Stimulated activated CD8-positive, alpha-beta memory T cell treated with anti-CD3 and anti-CD28 coated beads, Interleukin-4, amount 100 ng/mL, for 24 hours (primary cell): ENCODE measurements around the gene KCND3.

Source experiments
- DNase-seq: peaks from one replicate; pipeline ENCODE4 v3.0.0-alpha.2; 2020; ENCODE audit warnings: low read depth

Gene KCND3

GRCh38 chr1:111958075-111958474 is 31.4 kb downstream of the KCND3 start:
- no peak for DNase-seq

GRCh38 chr1:111956155-111956771 is 33.2 kb downstream of the KCND3 start:
- DNase-seq: no peak

- no peak for DNase-seq
These were observed 33.7 kb downstream of the KCND3 start for GRCh38 chr1:111955755-111956154.

- no peak for DNase-seq
These were observed 35.7 kb downstream of the KCND3 start for GRCh38 chr1:111953797-111954196.

GRCh38 chr1:111952125-111952657 is 37.3 kb downstream of the KCND3 start:
- no peak for DNase-seq

GRCh38 chr1:111948209-111949171 is 41.0 kb downstream of the KCND3 start:
- no peak for DNase-seq

- no peak for DNase-seq
These were observed 45.4 kb downstream of the KCND3 start for GRCh38 chr1:111943846-111944749.

GRCh38 chr1:111943066-111943465 is 46.4 kb downstream of the KCND3 start:
- DNase-seq: no peak

GRCh38 chr1:111938536-111938935 is 50.9 kb downstream of the KCND3 start:
- no peak for DNase-seq

- no peak for DNase-seq
These were observed 51.3 kb downstream of the KCND3 start for GRCh38 chr1:111938123-111938522.

GRCh38 chr1:111937147-111937725 is 52.2 kb downstream of the KCND3 start:
- no peak for DNase-seq

- no peak for DNase-seq
These were observed 55.2 kb downstream of the KCND3 start for GRCh38 chr1:111934106-111934852.

GRCh38 chr1:111930356-111930755 is 59.1 kb downstream of the KCND3 start:
- no peak for DNase-seq

- no peak for DNase-seq
These were observed 60.9 kb downstream of the KCND3 start for GRCh38 chr1:111928531-111928930.

GRCh38 chr1:111927652-111928051 is 61.8 kb downstream of the KCND3 start:
- no peak for DNase-seq

GRCh38 chr1:111924786-111925185 is 64.7 kb downstream of the KCND3 start:
- DNase-seq: no peak

- DNase-seq: no peak
These were observed 65.7 kb downstream of the KCND3 start for GRCh38 chr1:111923766-111924165.

GRCh38 chr1:111921948-111922347 is 67.5 kb downstream of the KCND3 start:
- no peak for DNase-seq

GRCh38 chr1:111920221-111921024 is 69.0 kb downstream of the KCND3 start:
- DNase-seq: no peak
